Placental epithelial cell (primary cell): ENCODE results near the gene MED9. TPM values are rescaled to one million over a fixed set of nuclear protein-coding genes. Genes with fewer than 3 reads are reported as not detected.

Source experiments
- small RNA-seq: library from RNA; depleted of rRNA; stranded (forward); fragments of <200 nt; gene quantifications from one replicate; pipeline ENCODE3, GENCODE V24; 2012
- total RNA-seq: library from RNA; depleted of rRNA; stranded (reverse); fragments of >200 nt; gene quantifications from 2 replicates; pipeline ENCODE4 v1.2.3, GENCODE V29; 2012

MED9 gene
- total RNA-seq, result 12.2 and 13.0 TPM in 2 replicates

GRCh38 chr17:17476865-17477467 lies at the start of gene MED9:
TSS of gene MED9 (plus strand) at chr17:17477000. CDS start at chr17:17477042, 42 bp downstream.

GRCh38 chr17:17496189-17497064 lies 19.6 kb downstream of the MED9 start, which contains the start of gene RASD1:
TSS of gene RASD1 (minus strand) at chr17:17496395. CDS start at chr17:17496181, 214 bp downstream.

Small RNA genes lying within 50 kb of the gene (small RNA-seq; reads per million reads assigned to genes)
- gene RF00019, result not detected

Other genes starting within 250 kb of the MED9 start
- gene FLCN, start 239.8 kb upstream of the MED9 start, total RNA-seq, result 55.7 and 57.5 TPM in 2 replicates
- 47.5 and 82.9 TPM in 2 replicates for gene COPS3, start 195.8 kb upstream of the MED9 start, total RNA-seq
- gene NT5M, start 173.6 kb upstream of the MED9 start, total RNA-seq, result 1.3 and 2.4 TPM in 2 replicates
- not detected in 2 replicates for gene RASD1, start 19.4 kb downstream of the MED9 start, total RNA-seq
- 11.0 and 41.5 TPM in 2 replicates for gene PEMT, start 114.7 kb downstream of the MED9 start, total RNA-seq
- 13.7 and 15.0 TPM in 2 replicates for gene RAI1, start 204.5 kb downstream of the MED9 start, total RNA-seq